RWPE2 (cell line): ENCODE measurements around the gene HIVEP1.

Experiments used
- ATAC-seq: fragments of 200-7000 bp; cut with Tn5 transposase; 3 replicates; pipeline ENCODE4 v1.9.1; 2021; ENCODE audit warnings: low read depth
- DNase-seq: peaks from one replicate; pipeline ENCODE4 v3.0.0-alpha.2; 2020; ENCODE audit warnings: low spot score
- H3K27ac ChIP-seq: fragments of 450-650 bp; 2 replicates; pipeline ENCODE4 v1.5.1; 2017; ENCODE audit warnings: mild to moderate bottlenecking; ENCODE audit not compliant: poor library complexity, severe bottlenecking
- H3K27me3 ChIP-seq: fragments of 250-450 bp; sonication (Bioruptor Pico); 2 replicates; pipeline ENCODE4 v1.5.1; 2021; ENCODE audit warnings: mild to moderate bottlenecking, moderate library complexity; ENCODE audit not compliant: insufficient read depth, poor library complexity, severe bottlenecking
- H3K36me3 ChIP-seq: fragments of 250-450 bp; sonication (Bioruptor Pico); 2 replicates; pipeline ENCODE4 v1.5.1; 2020; ENCODE audit warnings: low read depth, mild to moderate bottlenecking, moderate library complexity
- H3K4me1 ChIP-seq: fragments of 250-450 bp; sonication (Bioruptor Pico); 2 replicates; pipeline ENCODE4 v1.5.1; 2021; ENCODE audit warnings: mild to moderate bottlenecking, moderate library complexity; ENCODE audit not compliant: insufficient read depth, poor library complexity, severe bottlenecking
- H3K4me3 ChIP-seq: fragments of 250-450 bp; sonication (Bioruptor Pico); 2 replicates; pipeline ENCODE4 v1.5.1; 2021; ENCODE audit warnings: mild to moderate bottlenecking, moderate library complexity; ENCODE audit not compliant: severe bottlenecking
- H3K9me3 ChIP-seq: fragments of 250-450 bp; sonication (Bioruptor Pico); 2 replicates; pipeline ENCODE4 v1.5.1; 2021; ENCODE audit warnings: mild to moderate bottlenecking, moderate library complexity; ENCODE audit not compliant: severe bottlenecking
- TF ChIP-seq, protein P1 (sequence below): fragments of 450-650 bp; IDR thresholded peaks from one replicate; pipeline ENCODE4 v1.5.1; 2017; ENCODE audit warnings: mild to moderate bottlenecking, moderate library complexity; ENCODE audit not compliant: poor library complexity, severe bottlenecking

The HIVEP1 gene

DNA sequence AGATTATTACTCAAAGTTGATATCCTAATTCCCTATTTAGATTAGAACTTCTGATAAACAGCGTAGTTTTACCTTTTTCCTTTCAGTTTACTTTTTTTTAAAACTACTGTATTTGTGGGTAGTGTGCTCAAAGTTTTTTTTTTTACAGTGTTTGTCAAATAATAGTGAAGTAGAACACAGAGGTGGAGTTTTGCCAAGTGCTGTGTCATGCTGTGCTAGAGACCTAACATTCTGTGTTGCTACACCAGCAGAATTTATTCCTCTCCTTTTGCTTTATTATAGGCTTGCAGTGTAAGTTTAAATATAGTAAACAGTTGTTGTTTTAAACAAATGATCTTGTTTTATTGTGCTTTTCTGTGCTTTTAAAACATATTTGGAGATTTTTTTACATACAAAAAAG is 125.4 kb downstream of the HIVEP1 start:
- no peak overlapping the region for H3K27ac ChIP-seq

DNA sequence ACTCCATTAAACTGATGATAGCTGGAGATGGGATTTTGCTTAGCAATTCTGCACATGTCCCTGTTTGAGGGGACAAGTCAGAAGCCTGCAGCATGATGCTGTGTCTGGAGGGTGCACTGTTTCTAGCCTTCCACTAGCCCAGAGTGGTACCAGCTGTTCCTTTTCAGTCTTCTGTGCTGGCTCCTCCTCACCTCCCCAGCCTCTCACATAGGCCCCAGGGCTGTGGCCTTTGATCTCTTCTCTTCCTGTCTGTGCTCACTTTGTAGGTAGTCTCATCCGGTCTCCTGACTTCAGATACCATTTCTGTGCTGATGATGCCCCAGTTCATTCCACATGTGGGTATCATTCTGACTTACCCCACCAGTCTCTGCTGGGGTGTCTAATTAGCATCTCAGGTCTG is 126.3 kb downstream of the HIVEP1 start:
- Histone ChIP-seq H3K4me3 (no peak overlapping the region), H3K36me3 (peaks cover 28% of the 10 kb centered on the region), H3K9me3 (no peaks in the 10 kb centered on the region), H3K4me1 (peaks cover 12% of the 10 kb centered on the region), H3K27ac (no peak overlapping the region), H3K27me3 (no peaks in the 10 kb centered on the region)
- TF ChIP-seq, protein P1, sequence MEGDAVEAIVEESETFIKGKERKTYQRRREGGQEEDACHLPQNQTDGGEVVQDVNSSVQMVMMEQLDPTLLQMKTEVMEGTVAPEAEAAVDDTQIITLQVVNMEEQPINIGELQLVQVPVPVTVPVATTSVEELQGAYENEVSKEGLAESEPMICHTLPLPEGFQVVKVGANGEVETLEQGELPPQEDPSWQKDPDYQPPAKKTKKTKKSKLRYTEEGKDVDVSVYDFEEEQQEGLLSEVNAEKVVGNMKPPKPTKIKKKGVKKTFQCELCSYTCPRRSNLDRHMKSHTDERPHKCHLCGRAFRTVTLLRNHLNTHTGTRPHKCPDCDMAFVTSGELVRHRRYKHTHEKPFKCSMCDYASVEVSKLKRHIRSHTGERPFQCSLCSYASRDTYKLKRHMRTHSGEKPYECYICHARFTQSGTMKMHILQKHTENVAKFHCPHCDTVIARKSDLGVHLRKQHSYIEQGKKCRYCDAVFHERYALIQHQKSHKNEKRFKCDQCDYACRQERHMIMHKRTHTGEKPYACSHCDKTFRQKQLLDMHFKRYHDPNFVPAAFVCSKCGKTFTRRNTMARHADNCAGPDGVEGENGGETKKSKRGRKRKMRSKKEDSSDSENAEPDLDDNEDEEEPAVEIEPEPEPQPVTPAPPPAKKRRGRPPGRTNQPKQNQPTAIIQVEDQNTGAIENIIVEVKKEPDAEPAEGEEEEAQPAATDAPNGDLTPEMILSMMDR, result no peak
- no peak for DNase-seq
- no peak for ATAC-seq

More for the DNA sequence above, 125.4 kb downstream of the HIVEP1 start:
- peaks cover 12% of the 10 kb centered on the region for H3K4me1 ChIP-seq
- no peaks in the 10 kb centered on the region for H3K9me3 ChIP-seq
- TF ChIP-seq, protein P1, result no peak
- H3K4me3 ChIP-seq, result no peak overlapping the region
- ATAC-seq (no peak), DNase-seq (no peak)
- H3K27me3 ChIP-seq, result no peaks in the 10 kb centered on the region
- H3K36me3 ChIP-seq, result peaks cover 35% of the 10 kb centered on the region

DNA sequence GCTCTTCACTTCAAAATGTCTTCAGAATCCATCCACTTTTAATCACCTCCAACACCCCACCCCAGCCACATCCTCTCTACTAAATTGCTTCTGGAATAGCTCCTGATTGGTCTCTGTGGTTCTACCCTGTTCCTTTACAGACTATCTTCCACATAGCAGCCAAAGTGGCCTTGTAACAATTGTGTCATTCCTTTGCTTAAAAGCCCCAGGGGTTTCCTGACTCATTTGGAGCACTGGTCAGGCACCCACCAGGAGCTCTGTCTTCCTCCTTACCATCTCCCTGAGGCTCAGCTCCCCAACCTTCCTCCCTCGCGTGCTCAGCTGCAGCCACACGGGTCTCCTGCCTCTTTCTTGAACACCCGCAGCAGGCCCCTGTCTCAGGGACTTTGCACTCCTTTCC is 126.8 kb downstream of the HIVEP1 start:
- TF ChIP-seq, protein P1, result no peak
- ATAC-seq, result no peak
- no peak for DNase-seq

DNA sequence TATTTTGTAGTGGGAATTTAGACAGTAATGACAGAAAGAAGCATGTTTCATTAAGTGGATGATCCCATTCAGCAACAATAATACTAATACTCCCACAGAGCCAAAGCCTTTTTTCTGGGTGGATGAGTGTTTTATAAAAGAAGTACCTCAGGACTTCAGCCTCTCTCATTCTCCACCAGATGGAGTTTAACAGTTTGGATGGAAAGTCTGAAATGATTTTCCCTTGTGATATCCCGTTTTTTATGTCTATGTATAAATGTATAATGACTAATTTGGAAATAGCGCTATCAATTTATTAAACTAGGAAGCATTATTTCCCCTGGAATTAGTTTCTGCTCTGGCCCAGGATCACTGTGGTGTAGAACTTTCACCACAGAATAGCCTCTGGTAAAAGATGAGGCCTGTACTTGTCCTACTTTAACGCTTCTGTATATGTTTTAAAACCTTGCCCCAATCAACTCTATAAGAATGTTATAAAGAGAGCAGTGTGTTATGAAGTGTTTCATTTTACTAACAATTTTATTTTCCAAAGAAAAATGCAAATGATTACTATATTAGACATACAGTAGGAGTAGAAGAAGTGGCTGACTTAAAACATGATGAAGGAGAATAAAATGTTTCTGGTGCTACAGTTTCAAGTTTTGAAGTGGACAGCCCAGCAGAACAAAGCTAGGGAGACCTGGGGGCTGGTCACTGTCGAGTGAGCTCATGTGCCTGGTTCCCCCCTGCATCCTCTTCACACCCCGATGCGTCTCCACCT is 135.6 kb downstream of the HIVEP1 start:
- Histone ChIP-seq H3K27me3 (no peaks in the 10 kb centered on the region), H3K4me1 (peaks cover 7% of the 10 kb centered on the region), H3K4me3 (no peak overlapping the region), H3K27ac (peak overlapping the region; percentile 18), H3K36me3 (peaks cover 11% of the 10 kb centered on the region; the same call in 1 of the 2 replicates), H3K9me3 (no peaks in the 10 kb centered on the region)
- TF ChIP-seq, protein P1, result no peak
- no peak for ATAC-seq
- no peak for DNase-seq

More for the DNA sequence above, 126.8 kb downstream of the HIVEP1 start:
- Histone ChIP-seq H3K9me3 (no peaks in the 10 kb centered on the region), H3K4me1 (peaks cover 12% of the 10 kb centered on the region), H3K4me3 (no peak overlapping the region), H3K36me3 (peaks cover 27% of the 10 kb centered on the region), H3K27ac (no peak overlapping the region), H3K27me3 (no peaks in the 10 kb centered on the region)

DNA sequence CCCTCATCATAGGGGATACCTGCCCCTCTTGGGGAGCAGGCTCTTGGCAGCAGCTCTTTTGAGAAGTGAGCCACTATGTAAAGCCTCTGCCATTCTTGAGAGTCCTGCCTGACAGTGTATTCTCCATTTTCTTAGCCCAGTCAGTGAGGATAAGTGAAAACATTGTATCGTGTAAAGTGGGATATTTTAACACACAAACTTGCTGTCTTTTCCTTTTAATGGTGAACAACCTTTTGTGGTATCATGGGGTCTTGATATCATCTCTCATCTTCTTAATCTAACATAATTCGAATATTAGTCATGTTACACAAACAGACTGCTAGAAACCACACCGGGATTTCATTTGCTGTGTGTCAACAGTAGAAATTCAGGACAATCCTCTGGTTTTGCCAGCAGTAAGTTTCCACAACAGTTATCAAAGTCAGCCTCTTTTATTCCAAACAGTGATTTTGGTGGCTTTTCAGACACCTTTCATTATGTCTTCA is 136.2 kb downstream of the HIVEP1 start:
- H3K9me3 ChIP-seq, result no peaks in the 10 kb centered on the region
- H3K27ac ChIP-seq, result peak overlapping the region; percentile 18
- peak; percentile 65 for ATAC-seq
- TF ChIP-seq, protein P1, result no peak
- H3K27me3 ChIP-seq, result no peaks in the 10 kb centered on the region
- peaks cover 7% of the 10 kb centered on the region for H3K4me1 ChIP-seq
- DNase-seq, result no peak
- H3K4me3 ChIP-seq, result no peak overlapping the region
- H3K36me3 ChIP-seq, result peaks cover 11% of the 10 kb centered on the region; the same call in 1 of the 2 replicates
